HepG2 (cell line): ENCODE measurements around the gene ALKBH5. TPM values are rescaled to one million over a fixed set of nuclear protein-coding genes. Genes with fewer than 3 reads are reported as not detected.

ENCODE experiments used
- ATAC-seq: fragments of 200-7000 bp; cut with Tn5 transposase; 3 replicates; pipeline ENCODE4 v1.9.1; 2020; ENCODE audit warnings: mild to moderate bottlenecking, moderate library complexity
- BruUV-seq: library from RNA; stranded (reverse); fragments of 400-500 nt; replicated peaks from 2 replicates; lab custom pipeline; 2021; lab: Mats Ljungman, UMichigan
- CTCF ChIA-PET: fragments of 300-600 bp; formaldehyde crosslinking; extraction: SDS; loops from one replicate; lab custom pipeline; 2021; ENCODE audit warnings: low total read pairs, inconsistent platforms, low intra/inter-chr PET ratio; lab: Yijun Ruan, JAX
- POLR2A ChIA-PET: fragments of 350-600 bp; sonication (Branson Sonifier 250); formaldehyde crosslinking; loops from one replicate; lab custom pipeline; 2020; ENCODE audit warnings: antibody characterized with exemption, inconsistent platforms; lab: Yijun Ruan, JAX
- DNase-seq: peaks from one replicate; pipeline ENCODE4 v3.0.0-alpha.2; 2015; ENCODE audit warnings: low spot score
- FAIRE-seq: peaks from 3 replicates; lab custom pipeline; 2011; peaks lifted over from hg19 to GRCh38; lab: Jason Lieb, UNC
- H2AFZ ChIP-seq: one replicate; pipeline ENCODE4 v1.6.1; 2011; ENCODE audit warnings: low read length, inconsistent platforms
- H3K27ac ChIP-seq: fragments of 300-600 bp; 3 replicates; pipeline ENCODE4 v1.8.0; 2011; ENCODE audit warnings: mixed run types, mild to moderate bottlenecking, mixed read lengths, low read length, inconsistent platforms; ENCODE audit not compliant: insufficient read depth; ENCODE audit errors: extremely low read length
- H3K27me3 ChIP-seq, 2 experiments: fragments of 200-600 bp in 1 of 2; 2 replicates in 1 of 2; 3 replicates in 1 of 2; pipeline versions ENCODE4 v1.6.0 to v1.8.0; 2011; ENCODE audit warnings: low read length in 2 of 2, mild to moderate bottlenecking in 2 of 2, moderate library complexity in 2 of 2, inconsistent platforms in 1 of 2; ENCODE audit not compliant: insufficient read depth in 2 of 2, control insufficient read depth in 1 of 2
- H3K36me3 ChIP-seq, 2 experiments: fragments of 200-600 bp in 1 of 2; replicated peaks in 1 of 2; 2 replicates in 1 of 2; 3 replicates in 1 of 2; pipeline versions ENCODE4 v1.5.1 to v1.8.0; 2011; ENCODE audit warnings: low read length in 2 of 2, inconsistent platforms in 1 of 2; ENCODE audit not compliant: insufficient read depth in 2 of 2, control insufficient read depth in 1 of 2
- H3K4me1 ChIP-seq: 2 replicates; pipeline ENCODE4 v1.5.1; 2012; ENCODE audit warnings: low read length, inconsistent platforms; ENCODE audit not compliant: insufficient read depth
- H3K4me2 ChIP-seq: 2 replicates; pipeline ENCODE4 v1.6.0; 2011; ENCODE audit warnings: low read depth, low read length, inconsistent platforms
- H3K4me3 ChIP-seq, 3 experiments: fragments of 200-600 bp in 1 of 3; sonication (generic), shearing (Covaris generic) in 1 of 3; replicated peaks in 1 of 3; 2 replicates each; pipeline ENCODE4 v1.5.1; 2011 to 2016; ENCODE audit warnings: low read length in 3 of 3, inconsistent platforms in 2 of 3, low read depth in 2 of 3, mild to moderate bottlenecking in 2 of 3, control low read depth in 1 of 3, mixed read lengths in 1 of 3; ENCODE audit not compliant: insufficient read depth in 1 of 3
- H3K79me2 ChIP-seq: one replicate; pipeline ENCODE4 v1.6.1; 2011; ENCODE audit warnings: low read length, inconsistent platforms; ENCODE audit not compliant: insufficient read depth
- H3K9ac ChIP-seq: 2 replicates; pipeline ENCODE4 v1.6.0; 2011; ENCODE audit warnings: mild to moderate bottlenecking, low read depth, low read length, inconsistent platforms; ENCODE audit not compliant: insufficient read depth
- H3K9me3 ChIP-seq: 2 replicates; pipeline ENCODE4 v1.5.1; 2012; ENCODE audit warnings: mild to moderate bottlenecking, low read length
- H4K20me1 ChIP-seq: 2 replicates; pipeline ENCODE4 v1.6.0; 2011; ENCODE audit warnings: inconsistent platforms, mild to moderate bottlenecking, low read length, moderate library complexity; ENCODE audit not compliant: insufficient read depth
- HOXA7 ChIP-seq: sonication (generic); formaldehyde crosslinking; IDR thresholded peaks from 2 replicates; pipeline ENCODE4 v1.8.1; 2022; ENCODE audit warnings: mild to moderate bottlenecking, missing genetic modification reagents, moderate library complexity
- KDM5A ChIP-seq: fragments of 200-600 bp; sonication (generic); IDR thresholded peaks from 2 replicates; pipeline ENCODE4 v1.7.0; 2018; ENCODE audit warnings: antibody characterized with exemption, mild to moderate bottlenecking, low read length, borderline replicate concordance
- MTA3 ChIP-seq: sonication (generic); formaldehyde crosslinking; IDR thresholded peaks from 2 replicates; pipeline ENCODE4 v1.4.0; 2020; ENCODE audit warnings: missing genetic modification reagents
- ZC3H13 ChIP-seq: sonication (generic); formaldehyde crosslinking; IDR thresholded peaks from 2 replicates; pipeline ENCODE4 v1.8.1; 2023; ENCODE audit warnings: mild to moderate bottlenecking, missing genetic modification reagents, moderate library complexity
- ZNF281 ChIP-seq: sonication (generic); formaldehyde crosslinking; IDR thresholded peaks from 2 replicates; pipeline ENCODE4 v1.4.0; 2020; ENCODE audit warnings: missing genetic modification reagents, borderline replicate concordance
- WGBS: methylation state at CpG from one replicate; pipeline ENCODE4 v1.1.6; 2017; ENCODE audit warnings: low lambda C conversion rate; 5-methylcytosine and 5-hydroxymethylcytosine counted together
- in situ Hi-C: cut with HindIII; loops from 2 replicates; pipeline ENCODE4 v1.10.0; 2017; ENCODE audit warnings: low pct_unique_long_range_greater_than_20kb; ENCODE audit not compliant: extremely low pct_ligation_motif_present
- intact Hi-C: fragments of 100-400 bp; cut with micrococcal nuclease; formaldehyde crosslinking; loops from one replicate; pipeline ENCODE4 v1.10.0; 2022; ENCODE audit not compliant: unreplicated experiment
- polyA plus RNA-seq, 8 experiments: library from polyadenylated mRNA; depleted of rRNA in 3 of 8; stranded (reverse) in 7 of 8; unstranded in 1 of 8; fragments of >200 nt; fragmentation: Illumina TruSeq in 4 of 8; extraction: Trizol in 4 of 8; gene quantifications; 2 replicates each; pipeline versions ENCODE4 v1.2.1 to v1.2.3, GENCODE V29; 2011 to 2016; ENCODE audit warnings: low read depth in 4 of 8, missing spikeins in 1 of 8, mixed read lengths in 1 of 8; ENCODE audit not compliant: insufficient read depth in 1 of 8
- total RNA-seq, 5 experiments: library from RNA; depleted of rRNA; stranded (reverse); fragments of >200 nt; fragmentation: Illumina TruSeq; extraction: Trizol; gene quantifications; 2 replicates each; pipeline ENCODE4 v1.2.3, GENCODE V29; 2016; ENCODE audit warnings: low read depth in 1 of 5

Gene ALKBH5
- total and polyA plus RNA-seq, 2 of the 13 experiments (the other 11 are each of a cell fraction or from before 2014, with no cell fraction given) = 68.9 to 76.9 TPM

- in situ Hi-C loops (no loop called here), intact Hi-C loops (no loop called here)
- no peak for ATAC-seq
- H3K36me3 ChIP-seq = peaks cover 3 to 21% of the 10 kb centered on the region in 2 experiments; a peak in 4 of 5 replicates
- no peak overlapping the region for H2AFZ ChIP-seq
- peaks cover 55% of the 10 kb centered on the region for H4K20me1 ChIP-seq
- no peaks in the 10 kb centered on the region for H3K27me3 ChIP-seq
- no peaks in the 10 kb centered on the region for H3K9me3 ChIP-seq
- peak overlapping the region; percentile 87 for H3K9ac ChIP-seq
- no peak for DNase-seq
- H3K79me2 ChIP-seq = peaks cover 60% of the 10 kb centered on the region
- no peak for TF ChIP-seq MTA3 (CRISPR knock-in tag)
- TF ChIP-seq KDM5A = peak; percentile 37; the same call in 1 of the 2 replicates
- H3K27ac ChIP-seq = peak overlapping the region; percentile 96
- peak overlapping the region; percentile 99 for H3K4me2 ChIP-seq
- H3K4me3 ChIP-seq = peak overlapping the region; percentile 80 to 96 (median 81)
- peaks cover 67% of the 10 kb centered on the region for H3K4me1 ChIP-seq
- 8% methylated on average over 3 of the region's 3 CpGs for WGBS
- POLR2A ChIA-PET = interaction anchor here (1.4 kb wide), 1 partner anchor 20 kb away, joined by 3 read pairs; no protein-coding TSS in a partner anchor
- TSS peak; percentile 53 for BruUV-seq
- CTCF ChIA-PET = no interaction called here
- peak; percentile 23 for FAIRE-seq
These were observed 1.8 kb downstream of the ALKBH5 start for GRCh38 chr17:18185391-18185790.

- WGBS = 38% methylated on average over 10 of the region's 10 CpGs
- ChIA-PET CTCF (no interaction called here), POLR2A (interaction anchor here (1.4 kb wide), 1 partner anchor 21 kb away, joined by 3 read pairs; no protein-coding TSS in a partner anchor)
- peak overlapping the region; percentile 96 for H3K27ac ChIP-seq
- no peaks in the 10 kb centered on the region for H3K27me3 ChIP-seq
- H3K36me3 ChIP-seq = peaks cover 3 to 21% of the 10 kb centered on the region in 2 experiments; a peak in 4 of 5 replicates
- H3K9me3 ChIP-seq = no peaks in the 10 kb centered on the region
- BruUV-seq = no TSS peak
- peak overlapping the region; percentile 87 for H3K9ac ChIP-seq
- FAIRE-seq (no peak), DNase-seq (no peak)
- H4K20me1 ChIP-seq = peaks cover 61% of the 10 kb centered on the region
- in situ Hi-C loops = no loop called here
- peak overlapping the region; percentile 99 for H3K4me2 ChIP-seq
- H3K4me3 ChIP-seq = peak overlapping the region; percentile 80 to 96 (median 81)
- peaks cover 65% of the 10 kb centered on the region for H3K79me2 ChIP-seq
- peaks cover 70% of the 10 kb centered on the region for H3K4me1 ChIP-seq
- TF ChIP-seq HOXA7 (CRISPR knock-in tag) (no peak), ZC3H13 (CRISPR knock-in tag) (0 out of 2 replicates have a peak, but pooled peaks have one; percentile 36), ZNF281 (no peak)
- TF ChIP-seq, all 625 proteins: peak for 1
- intact Hi-C loops = no loop called here
- ATAC-seq = no peak
- H2AFZ ChIP-seq = no peak overlapping the region
These were observed 2.4 kb downstream of the ALKBH5 start for GRCh38 chr17:18185832-18186626.
